Mammary epithelial cell (primary cell): ENCODE data around the gene ADAT1.

Experiments
- EZH2 ChIP-seq: IDR thresholded peaks from 2 replicates; pipeline ENCODE4 v1.6.1; 2012; ENCODE audit warnings: low read length, inconsistent platforms, borderline replicate concordance
- TF ChIP-seq, protein P1 (sequence below), 2 donors: IDR thresholded peaks in 1 of 2; conservative IDR thresholded peaks in 1 of 2; 2 replicates each; pipeline ENCODE4 v1.5.1; 2011 to 2012; ENCODE audit warnings: inconsistent platforms in 2 of 2, low read length in 2 of 2, mild to moderate bottlenecking in 2 of 2, control low read depth in 1 of 2, low read depth in 1 of 2; ENCODE audit not compliant: insufficient read depth in 1 of 2; ENCODE audit errors: extremely low read depth in 1 of 2

DNA sequence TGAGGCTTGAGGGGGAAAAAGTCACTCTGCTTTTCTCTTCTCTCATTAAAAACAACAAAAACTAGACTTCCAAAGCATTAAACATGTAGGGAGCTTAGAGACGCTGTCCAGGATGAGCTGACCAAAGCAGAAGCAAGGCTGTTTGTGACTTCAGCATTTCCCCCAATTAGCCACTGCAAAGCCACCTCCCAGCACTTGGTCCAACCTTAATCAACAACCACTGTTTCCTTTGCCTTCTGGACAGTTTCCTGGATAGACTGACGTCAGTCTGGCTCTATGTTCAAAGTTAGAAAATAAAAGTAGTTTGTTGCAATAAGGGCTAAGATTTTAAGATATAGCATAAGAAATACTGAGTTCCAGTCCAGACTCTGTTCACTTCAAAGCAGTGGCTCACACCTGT, 70.1 kb downstream of the ADAT1 start:
- TF ChIP-seq, protein P1, sequence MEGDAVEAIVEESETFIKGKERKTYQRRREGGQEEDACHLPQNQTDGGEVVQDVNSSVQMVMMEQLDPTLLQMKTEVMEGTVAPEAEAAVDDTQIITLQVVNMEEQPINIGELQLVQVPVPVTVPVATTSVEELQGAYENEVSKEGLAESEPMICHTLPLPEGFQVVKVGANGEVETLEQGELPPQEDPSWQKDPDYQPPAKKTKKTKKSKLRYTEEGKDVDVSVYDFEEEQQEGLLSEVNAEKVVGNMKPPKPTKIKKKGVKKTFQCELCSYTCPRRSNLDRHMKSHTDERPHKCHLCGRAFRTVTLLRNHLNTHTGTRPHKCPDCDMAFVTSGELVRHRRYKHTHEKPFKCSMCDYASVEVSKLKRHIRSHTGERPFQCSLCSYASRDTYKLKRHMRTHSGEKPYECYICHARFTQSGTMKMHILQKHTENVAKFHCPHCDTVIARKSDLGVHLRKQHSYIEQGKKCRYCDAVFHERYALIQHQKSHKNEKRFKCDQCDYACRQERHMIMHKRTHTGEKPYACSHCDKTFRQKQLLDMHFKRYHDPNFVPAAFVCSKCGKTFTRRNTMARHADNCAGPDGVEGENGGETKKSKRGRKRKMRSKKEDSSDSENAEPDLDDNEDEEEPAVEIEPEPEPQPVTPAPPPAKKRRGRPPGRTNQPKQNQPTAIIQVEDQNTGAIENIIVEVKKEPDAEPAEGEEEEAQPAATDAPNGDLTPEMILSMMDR (conservative IDR thresholded peaks at IDR 0.05 in 1 of 2, IDR thresholded peaks at IDR 0.05 in 1 of 2; ENCODE audit: extremely low read depth in 1 of 2, insufficient read depth in 1 of 2, low read depth in 1 of 2, low read length in 2 of 2), result no peak
- TF ChIP-seq EZH2, result no peak
